K562 (cell line): ENCODE measurements around the gene LPIN1. TPM values are rescaled to one million over a fixed set of nuclear protein-coding genes. Genes with fewer than 3 reads are reported as not detected.

ENCODE experiments used
- CBX2 ChIP-seq: fragments of 200-600 bp; sonication (generic); IDR thresholded peaks from one replicate; pipeline ENCODE4 v1.6.1; 2012; ENCODE audit warnings: mild to moderate bottlenecking, low read length, inconsistent platforms; ENCODE audit not compliant: insufficient read depth, poor library complexity, severe bottlenecking
- CC2D1A ChIP-seq: fragments of 450-650 bp; IDR thresholded peaks from 2 replicates; pipeline ENCODE4 v1.6.1; 2017; ENCODE audit warnings: mild to moderate bottlenecking
- CHAMP1 ChIP-seq: fragments of 450-650 bp; IDR thresholded peaks from 2 replicates; pipeline ENCODE4 v1.6.1; 2016; ENCODE audit warnings: mild to moderate bottlenecking
- HCFC1 ChIP-seq: IDR thresholded peaks from 2 replicates; pipeline ENCODE4 v1.6.1; 2012; ENCODE audit warnings: low read depth, low read length, improper control_type of control experiment
- HEY1 ChIP-seq: fragments of 250-450 bp; sonication (Bioruptor Pico); IDR thresholded peaks from 2 replicates; pipeline ENCODE4 v1.5.0; 2020; ENCODE audit warnings: mild to moderate bottlenecking, moderate library complexity, borderline replicate concordance
- HMG20B ChIP-seq: fragments of 250-450 bp; sonication (Bioruptor Pico); IDR thresholded peaks from 2 replicates; pipeline ENCODE4 v1.5.0; 2021; ENCODE audit warnings: mild to moderate bottlenecking
- ILF3 ChIP-seq: fragments of 450-650 bp; IDR thresholded peaks from 2 replicates; pipeline ENCODE4 v1.6.1; 2018; ENCODE audit warnings: antibody characterized with exemption, mild to moderate bottlenecking, moderate library complexity, borderline replicate concordance
- KAT2B ChIP-seq: IDR thresholded peaks from one replicate; pipeline ENCODE4 v1.6.1; 2012; ENCODE audit warnings: low read depth, mild to moderate bottlenecking, control low read depth, inconsistent platforms, low read length, moderate library complexity
- L3MBTL2 ChIP-seq: fragments of 450-650 bp; IDR thresholded peaks from 2 replicates; pipeline ENCODE4 v1.6.1; 2016; ENCODE audit warnings: mild to moderate bottlenecking, moderate library complexity
- PTRF ChIP-seq: fragments of 450-650 bp; IDR thresholded peaks from 2 replicates; pipeline ENCODE4 v1.6.1; 2016; ENCODE audit warnings: mild to moderate bottlenecking, missing genetic modification characterization, missing compliant biosample characterization
- TCF15 ChIP-seq: fragments of 250-450 bp; sonication (Bioruptor Pico); IDR thresholded peaks from 2 replicates; pipeline ENCODE4 v1.8.0; 2022; ENCODE audit warnings: moderate library complexity, mild to moderate bottlenecking, inconsistent platforms
- ZBED1 ChIP-seq: IDR thresholded peaks from 2 replicates; pipeline ENCODE4 v1.6.1; 2014
- ZFP1 ChIP-seq: fragments of 450-650 bp; formaldehyde crosslinking; IDR thresholded peaks from 2 replicates; pipeline ENCODE4 v1.4.0; 2020; ENCODE audit warnings: mild to moderate bottlenecking, mixed read lengths
- ZFPM2 ChIP-seq: fragments of 250-450 bp; sonication (Bioruptor Pico); IDR thresholded peaks from 2 replicates; pipeline ENCODE4 v1.5.1; 2022; ENCODE audit warnings: mild to moderate bottlenecking
- ZKSCAN1 ChIP-seq: fragments of 150-350 bp; IDR thresholded peaks from 2 replicates; pipeline ENCODE4 v1.6.1; 2016; ENCODE audit warnings: low read depth, low read length
- ZNF431 ChIP-seq: sonication (generic); formaldehyde crosslinking; IDR thresholded peaks from 2 replicates; pipeline ENCODE4 v1.8.0; 2022; ENCODE audit warnings: mild to moderate bottlenecking, missing genetic modification reagents
- ZNF76 ChIP-seq: fragments of 250-450 bp; sonication (Bioruptor Pico); IDR thresholded peaks from 2 replicates; pipeline ENCODE4 v1.4.0; 2020; ENCODE audit warnings: mild to moderate bottlenecking, moderate library complexity, borderline replicate concordance
- ZZZ3 ChIP-seq: fragments of 450-650 bp; IDR thresholded peaks from 2 replicates; pipeline ENCODE4 v1.6.1; 2016; ENCODE audit warnings: antibody characterized with exemption, mild to moderate bottlenecking, moderate library complexity
- polyA plus RNA-seq, 8 experiments: library from polyadenylated mRNA; depleted of rRNA in 4 of 8; stranded (reverse) in 5 of 8; unstranded in 3 of 8; fragments of >200 nt; fragmentation: Nextera tagmentation in 2 of 8; fragmentation: Illumina TruSeq in 1 of 8; extraction: Ambion mirVana in 2 of 8; extraction: Trizol in 1 of 8; gene quantifications; 2 replicates each; pipeline versions ENCODE4 v1.2.1 to v1.2.3, GENCODE V29; 2011 to 2014; ENCODE audit warnings: inconsistent platforms in 1 of 8, missing spikeins in 1 of 8
- total RNA-seq, 7 experiments: library from RNA; depleted of rRNA in 6 of 7; stranded (reverse); fragments of >200 nt in 6 of 7; fragmentation: Illumina TruSeq in 2 of 7; extraction: Trizol in 2 of 7; gene quantifications; 2 replicates each; pipeline versions ENCODE4 v1.2.1 to v1.2.3, GENCODE V29; 2011 to 2021; ENCODE audit warnings: low replicate concordance in 1 of 7

LPIN1 gene
- total and polyA plus RNA-seq, 9 of the 15 experiments (the other 6 are each of a cell fraction or from before 2014, with no cell fraction given) = 9.2 to 84.0 (median 27.8) TPM

GRCh38 chr2:11829947-11830707 lies 83.7 kb downstream of the LPIN1 start (continued):
- no peak for TF ChIP-seq HEY1 (CRISPR knock-in tag)
- TF ChIP-seq CHAMP1 = peak; percentile 70; the same call in 1 of the 2 replicates
- TF ChIP-seq ZZZ3 = no peak
- TF ChIP-seq ZNF431 (CRISPR knock-in tag) = 0 out of 2 replicates have a peak, but pooled peaks have one; percentile 16
- no peak for TF ChIP-seq CBX2
- TF ChIP-seq ZFPM2 (CRISPR knock-in tag) = no peak
- no peak for TF ChIP-seq PTRF (tag)
- no peak for TF ChIP-seq HCFC1
- TF ChIP-seq L3MBTL2 = peak; percentile 49
- TF ChIP-seq ZBED1 = no peak
- no peak; the same call in 1 of the 2 replicates for TF ChIP-seq ZKSCAN1
- TF ChIP-seq TCF15 (CRISPR knock-in tag) = no peak
- no peak for TF ChIP-seq KAT2B
- TF ChIP-seq HMG20B (CRISPR knock-in tag) = no peak
- no peak for TF ChIP-seq ZFP1 (CRISPR knock-in tag)
- no peak for TF ChIP-seq ZNF76 (CRISPR knock-in tag)
- peak; percentile 93 for TF ChIP-seq CC2D1A
- no peak for TF ChIP-seq ILF3
